GM23338 (cell line): ENCODE results near the gene SUPT3H.

ENCODE experiments used
- CTCF ChIP-seq, 2 experiments: fragments of 200-600 bp in 1 of 2; sonication (generic) in 1 of 2; conservative IDR thresholded peaks; 2 replicates each; pipeline versions ENCODE4 v1.5.1 to v1.6.1; 2016 to 2017; ENCODE audit warnings: antibody characterized with exemption in 2 of 2, low read depth in 2 of 2, mild to moderate bottlenecking in 2 of 2, moderate library complexity in 1 of 2
- EZH2 ChIP-seq: fragments of 200-600 bp; sonication (generic); IDR thresholded peaks from one replicate; pipeline ENCODE4 v1.8.0; 2017; ENCODE audit warnings: antibody characterized with exemption, mild to moderate bottlenecking, low read depth; ENCODE audit not compliant: unreplicated experiment
- EZH2phosphoT487 ChIP-seq: fragments of 200-600 bp; sonication (generic); IDR thresholded peaks from one replicate; pipeline ENCODE4 v1.8.1; 2018; ENCODE audit warnings: antibody characterized with exemption; ENCODE audit not compliant: unreplicated experiment
- JUNB ChIP-seq: IDR thresholded peaks from one replicate; pipeline ENCODE4 v1.6.1; 2016; ENCODE audit warnings: antibody characterized with exemption; ENCODE audit not compliant: unreplicated experiment
- POLR2AphosphoS5 ChIP-seq: IDR thresholded peaks from 2 replicates; pipeline ENCODE4 v1.6.1; 2016; ENCODE audit warnings: antibody characterized with exemption, low read depth
- REST ChIP-seq: IDR thresholded peaks from one replicate; pipeline ENCODE4 v1.6.1; 2018; ENCODE audit warnings: antibody characterized with exemption; ENCODE audit not compliant: unreplicated experiment
- STAT1 ChIP-seq: IDR thresholded peaks from one replicate; pipeline ENCODE4 v1.6.1; 2016; ENCODE audit warnings: antibody characterized with exemption; ENCODE audit not compliant: unreplicated experiment

GRCh38 chr6:45027126-45027525 lies 350.6 kb downstream of the SUPT3H start:
- TF ChIP-seq CTCF (conservative IDR thresholded peaks at IDR 0.05; ENCODE audit: low read depth in 2 of 2) (no peak), EZH2phosphoT487 (no peak), JUNB (no peak), EZH2 (no peak), REST (no peak), STAT1 (no peak), POLR2AphosphoS5 (no peak)
